NCI-H2227 (cell line): ENCODE results near the gene SPAG17.

Source experiments
- DNase-seq: peaks from one replicate; lab custom pipeline; 2025; ENCODE audit not compliant: unreplicated experiment; lab: John Stamatoyannopoulos, UW

Gene SPAG17

DNA sequence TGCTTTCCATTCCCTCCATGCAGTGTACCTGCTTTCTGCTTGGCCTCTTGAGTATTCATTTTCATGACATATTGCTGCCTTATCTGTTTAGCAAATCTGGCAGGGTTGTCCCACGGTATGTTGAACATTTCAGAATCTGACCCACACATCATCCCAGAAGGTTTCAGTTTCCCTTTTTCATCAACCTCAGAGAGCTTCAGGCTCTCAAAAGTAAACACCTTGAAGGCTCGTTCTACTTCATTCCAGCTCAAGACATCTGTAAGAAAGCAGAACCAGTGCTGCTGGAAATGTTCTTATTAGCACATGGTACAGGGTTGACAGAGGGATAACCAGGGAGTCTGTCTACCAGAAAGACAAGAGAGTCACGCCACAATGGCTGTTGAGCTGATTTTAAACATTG is 103.6 kb downstream of the SPAG17 start:
- no peak for DNase-seq

DNA sequence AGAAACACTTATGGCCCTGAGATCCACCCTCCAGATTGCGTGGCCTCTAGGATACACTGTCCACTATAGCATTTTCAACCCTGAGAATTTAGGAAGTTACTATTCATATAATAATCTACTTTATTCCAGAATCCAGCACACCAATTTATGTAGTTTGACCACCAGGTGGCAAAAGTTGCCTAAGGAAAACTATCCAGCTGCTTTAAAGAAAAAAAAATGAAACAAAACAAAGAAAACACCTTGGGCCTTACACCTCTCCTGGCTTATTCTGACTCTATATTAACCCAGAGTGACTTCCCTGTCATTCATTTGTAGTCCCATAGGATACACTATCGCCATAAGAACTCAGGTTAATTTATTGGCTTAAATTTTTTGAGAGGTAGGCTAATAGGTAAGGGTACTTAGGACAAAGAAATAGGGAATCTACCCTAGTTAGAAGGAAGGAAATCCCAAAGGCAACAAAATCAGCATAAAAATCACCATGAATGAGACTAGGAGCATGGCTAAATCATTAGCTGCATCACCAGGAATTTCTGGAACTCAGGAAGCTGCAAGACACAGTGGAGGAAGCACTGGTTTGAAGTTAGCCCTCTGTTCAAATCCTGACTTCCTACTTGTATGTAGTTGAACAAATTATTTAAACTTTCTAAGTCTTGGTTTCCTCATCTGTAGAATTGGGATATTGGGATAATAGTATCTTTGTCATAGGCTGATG is 107.5 kb downstream of the SPAG17 start:
- peak; percentile 31 for DNase-seq

DNA sequence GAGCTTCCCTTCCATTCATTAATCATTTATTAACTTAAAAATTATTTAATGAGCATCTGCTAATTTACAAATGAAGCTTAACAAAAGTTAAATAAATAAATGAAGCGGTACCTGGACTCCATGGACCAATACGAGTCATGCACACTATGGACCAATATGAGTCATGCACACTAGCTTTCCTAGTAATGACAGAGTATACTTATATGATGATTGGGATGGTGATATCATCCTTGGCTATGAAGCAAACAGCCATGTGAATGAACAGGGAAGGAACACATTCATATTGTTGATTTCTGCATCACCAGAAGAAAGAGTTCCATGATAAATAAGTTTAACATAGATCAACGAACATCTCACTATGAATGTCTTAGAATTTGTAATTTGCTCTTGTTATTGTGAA is 109.9 kb downstream of the SPAG17 start:
- no peak for DNase-seq

DNA sequence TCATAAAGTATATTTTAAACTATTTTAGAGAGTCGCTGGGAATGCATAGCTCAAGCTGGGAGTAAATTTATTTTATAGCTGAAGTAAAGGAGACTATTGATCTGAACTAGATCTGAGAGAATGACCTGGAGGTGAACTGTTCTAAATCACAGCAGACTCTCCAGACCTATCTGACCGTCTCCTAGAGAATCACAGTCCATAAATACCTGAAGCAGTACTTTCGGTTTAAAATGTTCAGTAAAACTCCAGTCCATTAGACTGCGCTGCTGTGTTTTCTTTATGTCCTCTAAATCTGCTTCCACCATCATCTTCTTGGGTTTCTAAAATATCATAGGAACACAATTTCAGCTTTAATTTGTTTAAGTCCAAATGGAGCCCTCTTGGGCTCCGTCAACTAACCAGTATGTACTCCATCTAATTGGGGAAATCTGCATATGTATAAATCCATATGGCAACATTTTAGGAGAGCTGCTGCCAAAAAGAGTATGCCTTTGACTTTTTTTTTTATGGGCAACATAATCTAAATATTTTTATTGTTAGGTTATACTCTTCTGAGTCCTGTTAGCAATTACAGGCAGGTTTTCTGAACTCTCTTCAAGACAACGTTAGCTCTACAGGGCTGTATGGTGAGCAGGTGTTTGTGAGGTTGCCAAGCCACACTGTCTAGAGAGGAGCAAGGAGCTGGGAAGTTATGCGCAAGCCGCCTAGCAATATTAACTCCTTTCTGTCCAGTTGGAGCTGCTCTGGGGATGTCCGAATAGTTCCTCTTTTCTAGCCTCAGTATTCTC is 111.2 kb downstream of the SPAG17 start:
- DNase-seq, result no peak

DNA sequence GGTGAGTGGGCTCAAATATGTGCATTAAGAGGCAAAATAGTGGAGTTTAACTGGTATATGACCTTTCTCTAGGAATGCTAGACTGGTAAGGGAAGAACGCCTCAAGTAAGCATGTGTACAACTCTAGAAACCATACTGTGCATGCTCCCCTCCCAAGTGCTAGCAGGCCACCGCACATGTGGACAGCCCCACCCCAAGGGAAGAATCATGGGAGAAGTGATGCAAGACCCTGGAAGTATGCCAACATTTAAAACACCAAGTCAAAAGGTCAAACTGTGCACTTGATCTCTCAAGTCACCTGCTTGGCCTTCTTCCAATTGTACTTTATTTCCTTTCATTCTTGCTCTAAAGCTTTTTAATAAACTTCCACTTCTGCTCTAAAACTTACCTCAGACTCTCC is 135.0 kb downstream of the SPAG17 start:
- DNase-seq, result no peak

DNA sequence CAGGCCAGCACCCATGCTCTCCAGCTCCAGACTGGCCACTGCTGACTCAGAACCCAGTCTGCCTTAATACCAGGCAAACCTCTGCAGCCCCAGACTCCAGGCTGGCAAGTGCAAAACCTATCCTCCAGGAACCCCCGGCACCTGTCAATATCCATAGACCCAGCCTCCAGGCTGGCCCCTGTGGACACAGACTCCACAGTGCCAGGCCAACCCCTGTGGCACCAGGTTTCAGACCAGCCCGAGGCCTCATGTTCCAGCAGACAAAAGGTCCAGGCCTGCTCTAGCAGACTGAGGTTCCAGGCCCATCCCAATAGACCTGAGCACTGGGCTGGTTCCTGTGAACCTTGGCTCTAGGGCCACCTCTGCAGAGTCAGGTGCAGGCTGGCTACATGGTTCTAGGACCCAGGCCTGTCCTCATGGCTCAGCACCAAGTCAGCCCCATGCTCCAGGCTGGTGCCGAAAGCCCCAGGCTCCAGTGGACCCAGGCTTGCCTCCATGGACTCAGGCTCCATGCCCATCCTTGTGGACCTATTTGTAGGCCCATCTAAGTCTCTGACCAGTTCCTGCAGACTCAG is 137.3 kb downstream of the SPAG17 start:
- DNase-seq, result no peak

DNA sequence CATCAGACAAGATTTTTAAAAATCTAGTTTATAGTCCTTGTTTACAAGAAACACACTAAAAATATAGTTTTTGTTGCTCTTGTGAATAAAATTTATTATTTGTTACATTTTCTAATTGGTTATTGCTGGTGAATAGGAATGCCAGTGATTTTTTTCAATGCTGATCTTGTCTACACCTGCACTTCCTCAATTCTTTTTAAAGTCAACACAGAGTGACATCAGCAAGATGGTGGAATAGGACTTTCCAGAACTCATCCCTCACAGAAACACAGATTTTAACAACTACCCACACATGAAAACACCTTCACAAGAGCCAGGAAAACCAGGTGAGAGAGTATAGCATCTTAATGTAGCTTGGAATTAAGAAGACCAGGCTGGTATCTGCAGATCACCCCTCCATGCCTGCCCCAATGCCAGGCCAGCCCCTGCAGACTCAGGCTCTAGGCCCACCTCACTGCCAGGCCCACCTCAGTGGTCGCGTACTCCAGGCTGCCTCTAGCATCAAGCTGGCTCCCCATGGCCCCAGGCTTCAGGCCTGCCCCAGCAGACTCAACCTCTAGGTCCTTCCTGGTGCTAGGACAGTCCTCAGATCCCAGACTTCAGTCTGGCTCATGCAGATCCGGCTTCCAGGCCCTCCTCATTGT is 137.9 kb downstream of the SPAG17 start:
- no peak for DNase-seq

DNA sequence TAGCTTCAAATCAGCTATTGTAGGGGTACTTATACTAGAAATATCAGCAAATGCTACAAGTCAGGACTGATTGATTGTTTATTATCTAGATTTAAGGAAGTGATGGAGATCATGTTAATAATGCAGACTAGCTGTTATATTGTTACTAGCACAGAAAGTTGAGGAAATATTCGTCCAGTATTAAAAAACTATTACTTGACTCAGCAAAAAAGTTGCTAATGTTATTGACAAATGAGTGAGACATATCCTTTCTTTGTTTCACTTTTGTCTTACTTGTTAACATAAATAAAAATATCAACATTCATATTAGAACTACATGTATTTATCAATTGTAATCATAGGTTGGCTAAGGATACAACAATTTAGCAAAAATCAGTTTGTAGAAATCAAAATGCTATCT is 141.4 kb downstream of the SPAG17 start:
- DNase-seq, result no peak

DNA sequence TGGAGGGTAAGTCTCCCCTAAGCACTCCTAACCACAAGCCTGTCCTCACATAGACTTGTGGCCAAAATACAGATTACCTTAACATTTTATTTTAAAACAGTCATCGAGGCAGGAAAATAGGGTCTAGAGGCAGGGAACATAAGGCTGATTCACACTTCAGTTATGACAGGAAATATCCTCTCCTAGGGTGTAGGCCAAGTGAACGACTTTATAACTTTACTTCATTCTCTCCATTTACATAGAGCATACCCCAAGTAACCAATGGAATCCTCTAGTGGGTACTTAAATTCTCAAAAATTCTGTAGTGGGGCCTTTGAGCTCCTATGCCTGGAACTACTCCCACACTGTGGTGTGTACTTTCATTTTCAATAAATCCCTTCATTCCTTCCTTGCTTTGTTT is 142.5 kb downstream of the SPAG17 start:
- no peak for DNase-seq

DNA sequence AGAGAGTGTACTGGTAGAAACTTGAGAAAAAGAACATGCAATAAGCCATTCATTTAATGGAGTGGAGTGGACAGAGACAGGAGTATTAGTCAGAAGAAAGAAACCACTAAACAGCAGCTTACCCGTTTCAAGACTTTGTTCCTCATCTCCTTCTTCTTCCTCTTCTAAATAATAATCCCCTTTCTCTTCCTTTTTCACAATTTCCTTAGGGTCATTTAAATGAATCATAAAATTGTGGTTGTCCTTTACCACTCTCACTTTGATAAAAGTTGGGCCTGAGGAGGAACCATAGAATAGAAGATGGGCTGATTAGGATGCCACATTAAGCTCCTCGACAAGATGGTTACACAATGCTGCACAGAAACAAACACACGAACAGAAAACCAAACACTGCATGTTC is 145.9 kb downstream of the SPAG17 start:
- no peak for DNase-seq

DNA sequence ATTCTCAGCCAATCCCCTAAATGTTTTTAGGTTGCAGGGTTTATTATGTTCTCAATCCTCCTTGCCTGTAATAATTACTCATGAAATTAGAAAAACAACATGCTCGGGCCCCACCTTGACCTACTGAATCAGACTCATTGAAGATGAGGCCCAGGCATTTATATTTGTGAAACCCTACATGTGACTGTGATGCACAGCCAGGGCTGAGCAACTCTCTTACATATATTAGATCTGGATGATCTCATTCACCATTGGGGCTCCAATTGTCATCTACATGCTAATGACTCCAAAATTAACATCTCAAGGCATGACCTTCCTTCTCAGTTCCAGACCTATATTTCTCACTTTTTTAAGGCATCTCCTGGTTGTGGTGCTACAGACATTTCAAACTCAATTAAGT is 152.1 kb downstream of the SPAG17 start:
- DNase-seq, result no peak

DNA sequence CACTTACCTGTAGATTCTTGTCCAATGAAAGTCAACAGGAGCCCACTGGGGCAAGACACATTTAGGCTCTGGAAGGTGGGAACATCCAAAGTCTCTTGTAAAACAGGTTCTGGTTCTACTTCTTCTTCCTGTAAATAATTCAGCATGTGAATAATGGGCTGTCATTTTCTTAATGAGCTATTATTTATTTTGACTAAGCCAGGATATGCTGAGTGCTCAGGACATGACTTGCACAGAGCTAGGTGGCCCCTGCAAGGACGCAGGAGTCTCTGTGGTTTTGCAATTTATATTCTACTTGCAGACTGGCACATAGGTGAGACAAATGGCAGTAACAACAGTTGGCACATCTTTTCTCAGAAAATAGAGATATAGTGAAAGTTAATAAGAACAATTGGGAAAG is 156.8 kb downstream of the SPAG17 start:
- no peak for DNase-seq

DNA sequence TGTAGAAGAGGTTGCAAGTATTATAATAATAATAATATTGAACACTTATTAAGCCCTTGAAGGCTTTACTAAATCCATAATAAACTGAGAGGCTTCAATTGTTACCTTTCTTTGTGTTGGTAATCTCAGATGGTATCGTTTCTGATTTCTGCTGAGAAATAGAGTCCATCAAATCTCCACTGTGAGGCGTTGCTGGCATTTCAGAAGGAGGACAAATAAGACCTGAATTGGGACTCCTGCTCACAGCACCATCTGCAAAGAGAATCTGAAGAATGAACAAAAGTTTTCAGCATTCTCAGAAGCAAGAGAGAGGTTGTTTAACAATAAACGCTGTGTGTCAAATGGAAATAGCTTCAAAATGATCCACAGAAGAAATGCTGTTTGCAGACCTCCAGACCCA is 161.8 kb downstream of the SPAG17 start:
- no peak for DNase-seq

DNA sequence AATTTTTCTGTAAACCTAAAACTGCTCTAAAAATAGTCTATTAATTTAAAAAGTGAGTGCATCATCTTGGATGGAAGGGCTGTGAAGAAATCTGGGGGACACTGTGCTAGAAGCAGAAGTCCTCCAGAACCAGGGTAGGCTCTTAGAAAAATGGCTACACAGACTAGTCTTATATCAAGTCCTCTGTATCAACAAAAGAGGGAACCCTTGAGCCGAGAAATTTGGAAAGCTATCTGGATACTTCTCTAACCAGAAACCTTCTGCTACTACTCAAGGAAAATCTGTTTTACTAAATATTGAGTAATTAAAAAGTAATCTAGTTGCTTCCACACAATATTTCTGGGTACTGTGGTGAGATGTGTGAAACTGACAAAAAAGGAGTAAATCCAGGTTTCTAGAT is 163.4 kb downstream of the SPAG17 start:
- DNase-seq, result no peak

DNA sequence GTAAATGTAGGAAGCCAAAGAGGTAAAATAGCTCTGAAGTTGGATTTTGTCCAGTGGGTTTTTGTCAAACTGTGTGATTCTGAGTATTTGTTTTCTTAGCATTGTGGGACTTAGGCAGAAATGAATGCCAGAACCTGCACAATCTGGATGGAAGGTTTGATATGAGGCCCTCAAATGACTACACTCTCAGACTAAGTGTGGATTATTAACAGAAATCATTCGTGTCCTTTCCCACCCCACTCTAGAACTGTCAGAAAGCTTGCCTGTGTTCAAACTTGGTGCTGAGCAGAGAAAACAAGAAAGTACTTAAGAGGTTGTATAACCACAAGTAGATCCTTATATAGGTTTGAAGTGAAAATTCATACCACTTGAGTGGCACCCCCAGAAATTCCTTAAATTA is 167.0 kb downstream of the SPAG17 start:
- no peak for DNase-seq

DNA sequence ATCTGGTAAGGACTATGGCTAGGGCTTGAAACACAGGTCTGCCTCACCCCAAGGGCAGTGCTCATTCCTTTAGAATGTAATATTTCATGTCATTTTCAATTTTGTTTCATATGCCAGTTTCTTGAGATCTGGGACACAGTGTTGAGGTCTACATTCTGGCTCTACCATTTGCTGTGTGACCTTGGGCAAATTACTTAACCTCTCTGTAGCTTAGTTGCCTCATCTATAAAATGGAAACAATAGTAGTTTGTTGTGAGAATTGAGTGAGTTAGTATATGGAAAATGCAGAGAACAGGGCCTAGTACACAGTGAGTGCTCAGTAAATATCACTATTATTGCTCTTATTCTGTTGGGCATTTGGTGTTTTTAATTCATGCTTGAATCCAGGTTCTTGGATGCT is 171.1 kb downstream of the SPAG17 start:
- DNase-seq, result no peak

DNA sequence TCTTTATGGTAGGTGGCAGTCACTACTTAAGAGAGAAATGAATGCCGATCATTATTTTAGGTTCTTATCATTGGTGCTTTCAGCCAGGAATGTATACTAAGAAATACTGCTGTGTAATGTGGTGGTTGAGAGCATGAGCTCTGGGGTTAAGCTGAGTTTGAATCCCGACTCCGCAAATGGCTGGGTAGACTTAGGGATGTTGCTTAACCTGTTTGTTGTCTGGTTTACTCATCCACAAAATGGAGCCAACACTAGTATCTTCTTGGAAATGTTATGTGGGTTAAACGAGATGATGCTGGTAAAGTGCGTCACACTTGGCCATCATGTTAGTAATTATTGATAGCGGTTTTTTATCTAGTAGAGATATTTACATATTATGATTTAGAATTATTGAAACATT is 171.7 kb downstream of the SPAG17 start:
- no peak for DNase-seq

DNA sequence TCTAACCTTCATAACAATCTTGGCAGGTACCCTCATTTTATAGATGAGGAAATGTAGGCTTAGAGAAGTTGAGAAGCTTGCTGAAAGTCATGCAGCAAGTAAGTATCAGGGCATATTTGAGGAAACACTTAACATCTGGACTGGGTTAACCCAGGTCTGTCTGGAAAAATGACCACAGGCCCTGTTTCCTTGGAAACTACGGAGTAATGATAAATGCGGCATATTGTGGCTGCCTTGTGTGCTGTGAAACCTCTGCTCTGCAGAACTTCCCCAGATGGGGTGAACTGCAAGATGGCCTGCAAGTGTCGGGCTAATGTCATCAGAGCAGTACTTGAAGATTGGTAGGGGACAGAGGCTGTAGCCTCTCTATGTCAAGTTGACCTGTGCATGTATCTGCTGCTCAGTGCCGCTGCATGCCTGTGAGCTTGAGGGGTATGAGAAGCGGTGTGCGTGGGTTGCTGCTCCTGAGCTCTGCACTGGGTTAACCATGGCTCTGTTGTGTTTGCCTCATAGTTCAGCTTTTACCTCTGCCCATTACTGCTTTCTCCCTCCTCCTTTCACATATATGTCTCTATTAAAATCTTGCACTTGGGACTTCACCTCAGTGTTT is 172.4 kb downstream of the SPAG17 start:
- no peak for DNase-seq

DNA sequence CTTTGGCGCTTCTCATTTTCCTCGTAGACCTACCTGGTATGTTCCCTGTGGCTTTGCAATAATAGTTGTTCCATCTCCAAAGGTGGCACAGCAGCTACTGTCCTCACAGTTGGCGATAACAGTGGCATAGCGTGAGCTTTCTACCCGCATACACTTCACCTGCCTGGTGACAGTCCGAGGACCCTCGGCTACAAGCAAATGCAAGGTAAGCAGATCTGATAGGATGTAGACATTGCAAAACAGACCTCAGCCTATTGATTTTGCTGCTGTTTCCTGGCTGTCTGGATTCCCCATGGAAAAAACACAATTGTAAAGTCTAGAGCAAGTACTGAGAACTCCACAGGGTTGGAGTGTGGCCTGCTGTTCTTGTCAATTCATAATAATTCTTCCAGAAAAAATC is 177.0 kb downstream of the SPAG17 start:
- no peak for DNase-seq

DNA sequence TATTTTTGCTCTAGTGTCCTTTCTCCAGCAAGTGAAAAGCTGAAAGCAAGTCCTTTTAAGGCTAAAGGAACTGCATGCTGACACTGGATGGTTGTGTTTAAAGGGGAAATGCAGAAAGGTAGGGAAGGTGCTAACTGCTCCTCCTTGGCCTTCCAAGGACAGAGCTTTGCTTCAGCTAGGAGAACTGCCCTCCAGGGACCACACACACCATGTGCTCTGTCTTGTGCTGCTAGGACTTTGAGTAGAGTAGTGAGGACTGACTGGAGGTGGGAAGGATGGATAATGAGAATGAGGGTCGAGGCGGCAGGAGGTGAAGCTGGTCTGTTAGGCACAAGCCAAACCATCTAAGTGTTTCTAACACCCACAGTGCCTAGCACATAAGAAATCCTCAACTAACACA is 177.6 kb downstream of the SPAG17 start:
- no peak for DNase-seq

DNA sequence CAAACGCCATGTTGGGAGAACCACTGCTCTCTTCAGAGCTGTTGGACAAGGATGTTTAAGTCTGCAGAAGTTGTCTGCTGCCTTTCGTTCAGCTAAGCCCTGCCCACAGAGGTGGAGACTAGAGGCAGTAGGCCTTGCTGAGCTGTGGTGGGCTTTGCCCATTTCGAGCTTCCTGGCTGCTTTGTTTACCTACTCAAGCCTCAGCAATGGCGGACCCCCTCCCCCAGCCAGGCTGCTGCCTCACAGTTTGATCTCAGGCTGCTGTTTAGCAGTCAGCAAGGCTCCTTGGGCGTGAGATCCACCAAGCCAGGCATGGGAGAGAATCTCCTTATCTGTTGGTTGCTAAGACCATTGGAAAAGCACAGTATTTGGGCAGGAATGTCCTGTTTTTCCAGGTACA is 180.7 kb downstream of the SPAG17 start:
- no peak for DNase-seq

DNA sequence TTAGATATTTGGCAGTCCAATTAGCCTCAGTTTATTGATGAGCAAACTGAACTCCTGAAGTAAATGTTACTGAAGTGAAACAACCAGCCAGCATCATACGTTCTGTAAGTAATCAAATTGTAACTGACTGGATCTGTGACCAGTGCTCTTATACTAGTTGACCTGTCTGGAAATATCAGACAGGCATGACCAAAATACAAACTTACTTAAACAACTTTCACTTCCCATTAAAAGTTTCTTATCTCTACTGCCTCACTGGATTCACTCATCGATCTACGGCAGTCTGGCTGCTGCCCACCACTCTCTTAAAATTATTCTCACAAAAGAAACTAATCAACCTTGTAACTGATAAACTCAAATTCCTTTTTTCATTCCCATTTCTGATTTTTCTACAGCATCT is 199.1 kb downstream of the SPAG17 start:
- DNase-seq, result no peak
